HTR-8/SVneo (cell line): ENCODE measurements around the gene CHRNE.
"Not testable (repeated sequence)": the region's sequence is repeated elsewhere in the genome, so short reads cannot be mapped to it uniquely, and the experiment has no call there.

Source experiments
- DNase-seq: peaks from one replicate; pipeline ENCODE4 v3.0.0; 2011; ENCODE audit warnings: low spot score, mixed read lengths; ENCODE audit not compliant: insufficient read length
- FAIRE-seq: peaks from 2 replicates; lab custom pipeline; 2011; peaks lifted over from hg19 to GRCh38; lab: Jason Lieb, UNC

CHRNE gene

DNA sequence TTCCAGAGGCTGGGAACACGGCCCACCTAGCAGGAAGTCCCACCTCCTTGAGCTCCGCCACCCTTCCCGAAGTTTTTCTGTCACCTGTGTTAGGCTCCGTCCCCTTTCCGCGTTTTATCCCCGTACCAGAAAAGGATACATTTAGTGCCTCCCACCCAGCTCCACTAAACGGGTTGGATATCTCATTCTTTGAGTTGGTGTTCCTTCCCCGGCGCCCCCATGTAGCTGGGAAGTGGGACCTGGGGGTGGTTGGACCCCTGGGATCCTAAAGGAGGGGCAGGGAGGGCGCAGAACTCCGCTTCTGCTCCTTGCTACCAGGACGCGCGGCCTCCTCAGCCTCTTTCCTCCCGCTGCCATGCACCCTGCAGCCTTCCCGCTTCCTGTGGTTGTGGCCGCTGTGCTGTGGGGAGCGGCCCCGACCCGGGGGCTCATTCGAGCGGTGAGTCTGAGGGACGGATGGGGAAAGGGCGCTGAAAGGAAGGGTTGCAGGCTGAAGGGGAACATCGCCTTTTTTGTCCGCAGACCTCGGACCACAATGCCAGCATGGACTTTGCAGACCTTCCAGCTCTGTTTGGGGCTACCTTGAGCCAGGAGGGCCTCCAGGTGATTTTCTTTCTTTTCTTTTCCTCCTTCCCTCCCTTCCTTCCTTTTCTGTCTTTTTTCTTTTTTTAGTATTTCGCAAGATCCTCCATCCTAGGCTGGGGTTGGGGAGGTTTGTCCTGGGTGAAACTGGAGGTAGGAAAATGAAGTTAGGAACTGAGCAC is 37.8 kb upstream of the CHRNE start:
- DNase-seq (peak; percentile 90), FAIRE-seq (no peak)

DNA sequence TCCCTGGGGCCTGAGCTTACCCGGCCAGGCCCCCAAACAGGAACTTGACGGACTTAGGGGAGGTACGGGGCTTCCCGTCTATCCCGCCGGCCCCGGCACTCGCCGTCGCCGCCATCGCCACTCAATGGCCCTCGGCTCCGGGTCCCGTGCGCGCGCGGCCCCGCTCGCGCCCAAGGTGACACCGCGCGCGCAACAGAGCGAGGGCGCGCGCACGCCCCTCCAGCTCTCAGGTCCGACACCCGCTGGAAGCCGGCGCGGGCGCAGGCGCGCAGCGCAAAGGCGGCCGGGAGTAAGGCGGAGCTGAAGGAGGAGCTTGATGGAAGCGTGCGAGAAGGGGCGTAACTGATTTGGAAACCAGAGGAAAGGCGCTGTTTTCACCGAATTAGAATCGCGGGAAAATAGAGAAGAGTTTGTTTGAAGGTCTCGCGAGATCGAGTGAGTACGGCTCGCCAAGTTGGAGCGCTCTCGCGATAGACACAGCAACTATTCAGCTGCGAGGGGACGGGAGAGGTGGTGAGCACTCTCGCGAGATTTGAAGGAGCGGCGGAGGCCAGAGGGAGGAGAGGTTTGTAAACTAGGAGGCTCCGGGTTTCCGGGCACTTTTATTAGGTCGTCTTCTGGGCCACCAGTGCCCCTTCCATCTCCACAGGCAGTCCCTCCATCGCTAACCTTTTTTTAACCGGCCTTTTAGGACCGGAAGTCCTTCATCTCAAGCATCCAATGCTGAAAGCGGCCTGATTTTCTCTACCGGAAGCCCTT is 37.1 kb upstream of the CHRNE start, which contains the start of the genes RNF167 and SLC25A11:
Gene RNF167 (plus strand): TSS at position 473 of the 759 bp plus-strand sequence. CDS start 642 bp downstream, outside the sequence.
Gene SLC25A11 (minus strand): TSS at position 251 of the 759 bp plus-strand sequence. CDS start 136 bp downstream, at position 115.
- peak; percentile 98 for DNase-seq
- FAIRE-seq = peak; percentile 95

DNA sequence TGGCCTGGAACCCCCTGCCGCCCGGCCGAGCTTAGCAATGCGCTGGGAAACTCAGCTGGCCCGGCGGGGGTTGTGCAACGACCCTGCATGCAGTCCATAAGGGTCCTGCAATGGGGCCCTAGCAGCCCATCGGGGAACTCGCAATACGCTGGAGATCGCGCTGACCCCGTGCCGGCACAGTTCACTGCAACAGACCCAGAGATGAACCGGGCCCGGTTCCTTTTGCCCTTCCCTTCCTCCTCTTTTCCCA is 36.6 kb upstream of the CHRNE start:
- no peak for FAIRE-seq
- no peak for DNase-seq

DNA sequence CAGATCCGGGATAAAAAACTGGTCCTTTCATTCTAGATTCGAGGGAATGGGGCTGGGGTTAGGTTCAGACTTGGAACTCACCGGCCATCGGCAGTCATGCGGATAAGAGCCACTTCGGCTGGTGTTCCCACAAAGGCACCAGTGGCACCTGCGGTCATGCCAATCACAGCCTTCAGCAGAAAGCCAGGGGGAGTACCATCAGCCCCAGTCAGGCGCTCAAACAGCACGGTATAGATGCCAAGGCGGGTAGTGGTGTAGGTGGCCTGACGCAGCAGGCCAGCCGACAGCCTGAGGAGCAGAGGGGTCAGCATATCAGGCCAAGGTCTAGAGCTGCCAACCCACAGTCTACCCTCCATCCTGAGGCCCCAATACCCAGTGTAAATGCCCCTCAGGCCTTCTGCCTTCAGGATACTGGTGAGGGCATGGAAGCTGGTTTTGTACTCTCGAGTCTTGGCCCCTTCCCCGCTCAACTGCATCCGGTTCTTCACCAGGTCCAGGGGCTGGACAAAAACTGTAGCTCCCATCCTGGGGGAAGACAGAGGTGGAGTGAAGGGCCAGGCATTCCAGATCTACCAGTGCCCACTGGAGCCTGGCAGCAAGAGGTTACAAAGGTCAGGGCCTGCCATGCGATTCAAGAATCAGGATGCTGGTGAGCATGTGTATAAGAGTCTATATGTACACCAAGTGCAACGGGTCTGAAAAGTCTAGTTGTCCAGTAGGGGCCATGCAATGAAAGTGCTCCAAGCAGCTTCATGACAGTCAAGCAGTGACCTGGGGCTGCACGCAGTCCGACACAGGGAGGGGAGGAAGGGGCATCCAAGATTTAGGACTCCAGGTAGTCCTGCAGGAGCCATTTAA is 36.0 kb upstream of the CHRNE start:
- DNase-seq (no peak), FAIRE-seq (peak; percentile 57)

DNA sequence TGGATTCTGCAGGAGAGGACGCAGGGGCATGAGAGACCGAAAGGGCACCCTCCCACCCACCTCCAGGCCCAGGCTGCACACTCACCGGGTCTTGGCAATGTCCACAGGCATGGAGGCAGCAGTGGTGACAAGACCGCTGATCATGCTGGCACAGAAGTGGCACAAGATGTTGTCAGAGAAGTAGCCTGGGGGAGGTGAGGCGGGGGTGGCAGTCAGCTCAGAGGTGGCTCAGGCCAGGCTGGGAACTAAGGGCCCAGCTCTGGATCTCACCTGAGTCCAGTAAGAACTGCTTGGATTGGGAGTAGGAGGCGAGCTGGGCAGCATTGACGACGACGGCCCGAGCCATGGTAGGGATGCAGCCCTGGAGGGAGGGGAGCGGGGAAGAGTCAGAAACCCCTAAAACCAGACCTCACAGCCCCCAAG is 35.2 kb upstream of the CHRNE start:
- DNase-seq (no peak), FAIRE-seq (no peak)

DNA sequence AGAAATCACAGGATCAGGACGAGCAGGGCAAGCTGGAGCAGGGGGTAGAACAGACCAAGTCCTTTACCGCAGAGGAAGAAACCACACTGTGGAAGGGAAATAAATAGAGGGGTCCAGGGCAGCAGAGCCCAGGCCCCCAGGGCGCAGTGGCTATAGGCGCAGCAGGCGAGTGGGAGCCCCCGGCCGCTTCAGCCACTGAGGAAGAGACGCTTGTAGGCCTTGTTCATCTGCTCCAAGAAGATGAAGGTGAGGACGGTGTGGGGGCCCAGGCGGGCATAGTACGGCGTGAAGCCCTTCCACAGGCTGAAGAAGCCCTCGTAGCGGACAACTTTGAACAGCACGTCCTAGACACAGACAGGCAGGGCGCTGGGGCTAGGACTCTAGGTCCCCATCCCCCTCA is 34.7 kb upstream of the CHRNE start:
- FAIRE-seq = no peak
- DNase-seq = no peak

DNA sequence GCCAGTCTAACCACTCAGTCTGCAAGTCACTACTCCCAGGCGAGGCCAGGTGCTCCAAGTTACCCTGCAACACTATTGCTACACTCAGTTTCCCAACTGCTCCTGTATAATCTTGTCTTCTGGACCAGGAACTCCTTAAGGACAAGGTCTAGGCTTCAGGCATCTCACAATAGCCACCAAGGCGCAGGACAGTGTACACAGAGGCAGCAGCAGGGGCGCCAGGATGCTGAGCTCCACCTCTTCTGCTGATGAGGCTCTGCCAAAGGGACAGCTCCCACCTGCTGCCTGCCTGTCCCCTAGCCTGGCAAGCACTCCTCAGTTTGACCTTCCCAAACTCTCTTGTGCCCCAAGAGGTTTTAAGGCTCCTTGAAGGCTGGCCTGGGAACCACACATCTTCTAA is 33.5 kb upstream of the CHRNE start:
- DNase-seq (no peak), FAIRE-seq (peak; percentile 54)

DNA sequence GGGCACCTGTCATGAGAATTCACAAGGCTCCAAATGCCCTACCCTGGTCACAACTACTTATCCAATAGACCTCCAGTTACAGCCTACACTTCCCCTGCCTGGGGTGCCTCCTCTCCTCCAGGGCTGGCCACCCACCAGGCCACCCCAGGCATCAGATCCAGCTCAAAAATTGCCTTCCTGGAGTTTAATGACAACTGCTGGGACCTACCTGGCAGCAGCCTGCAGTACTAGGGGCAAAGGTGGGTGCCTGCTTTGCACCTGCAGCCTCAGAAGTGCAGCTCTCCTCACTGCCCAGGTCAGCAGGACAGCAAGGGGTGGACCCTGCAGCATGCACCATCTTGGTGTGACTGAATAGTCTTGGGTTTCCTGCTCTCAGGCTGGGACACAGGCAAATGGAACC is 32.8 kb upstream of the CHRNE start:
- FAIRE-seq = no peak
- no peak for DNase-seq

DNA sequence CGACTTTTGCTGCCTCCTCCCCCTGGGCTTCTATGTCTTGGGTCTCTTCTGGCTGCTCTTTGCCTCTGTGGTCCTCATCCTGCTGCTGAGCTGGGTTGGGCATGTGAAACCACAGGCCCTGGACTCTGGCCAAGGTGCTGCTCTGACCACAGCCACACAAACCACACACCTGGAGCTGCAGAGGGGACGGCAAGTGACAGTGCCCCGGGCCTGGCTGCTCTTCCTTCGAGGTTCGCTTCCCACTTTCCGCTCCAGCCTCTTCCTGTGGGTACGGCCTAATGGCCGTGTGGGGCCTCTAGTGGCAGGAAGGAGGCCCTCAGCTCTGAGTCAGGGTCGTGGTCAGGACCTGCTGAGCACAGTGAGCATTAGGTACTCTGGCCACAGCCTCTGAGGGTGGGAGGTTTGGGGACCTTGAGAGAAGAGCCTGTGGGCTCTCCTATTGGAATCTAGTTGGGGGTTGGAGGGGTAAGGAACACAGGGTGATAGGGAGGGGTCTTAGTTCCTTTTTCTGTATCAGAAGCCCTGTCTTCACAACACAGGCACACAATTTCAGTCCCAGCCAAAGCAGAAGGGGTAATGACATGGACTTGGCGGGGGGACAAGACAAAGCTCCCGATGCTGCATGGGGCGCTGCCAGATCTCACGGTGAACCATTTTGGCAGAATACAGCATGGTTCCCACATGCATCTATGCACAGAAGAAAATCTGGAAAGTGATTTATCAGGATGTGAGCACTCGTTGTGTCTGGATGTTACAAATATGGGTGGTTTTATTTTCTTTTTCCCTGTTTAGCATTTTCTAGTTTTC is 31.5 kb upstream of the CHRNE start:
- FAIRE-seq (peak; percentile 82), DNase-seq (peak; percentile 56)

DNA sequence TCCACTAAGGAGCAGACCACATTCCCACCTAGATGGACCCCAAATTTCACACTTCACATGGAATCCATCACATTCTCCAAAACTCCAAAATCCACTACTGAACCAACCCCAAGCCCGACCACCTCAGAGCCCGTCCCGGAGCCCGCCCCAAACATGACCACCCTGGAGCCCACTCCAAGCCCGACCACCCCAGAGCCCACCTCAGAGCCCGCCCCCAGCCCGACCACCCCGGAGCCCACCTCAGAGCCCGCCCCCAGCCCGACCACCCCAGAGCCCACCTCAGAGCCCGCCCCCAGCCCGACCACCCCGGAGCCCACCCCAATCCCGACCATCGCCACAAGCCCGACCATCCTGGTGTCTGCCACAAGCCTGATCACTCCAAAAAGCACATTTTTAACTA is 30.7 kb upstream of the CHRNE start:
- no peak for DNase-seq
- FAIRE-seq = no peak

DNA sequence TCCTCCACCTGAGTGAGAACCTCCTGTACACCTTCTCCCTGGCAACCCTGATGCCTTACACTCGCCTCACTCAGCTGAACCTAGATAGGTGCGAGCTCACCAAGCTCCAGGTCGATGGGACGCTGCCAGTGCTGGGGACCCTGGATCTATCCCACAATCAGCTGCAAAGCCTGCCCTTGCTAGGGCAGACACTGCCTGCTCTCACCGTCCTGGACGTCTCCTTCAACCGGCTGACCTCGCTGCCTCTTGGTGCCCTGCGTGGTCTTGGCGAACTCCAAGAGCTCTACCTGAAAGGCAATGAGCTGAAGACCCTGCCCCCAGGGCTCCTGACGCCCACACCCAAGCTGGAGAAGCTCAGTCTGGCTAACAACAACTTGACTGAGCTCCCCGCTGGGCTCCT is 29.9 kb upstream of the CHRNE start:
- no peak for FAIRE-seq
- no peak for DNase-seq

DNA sequence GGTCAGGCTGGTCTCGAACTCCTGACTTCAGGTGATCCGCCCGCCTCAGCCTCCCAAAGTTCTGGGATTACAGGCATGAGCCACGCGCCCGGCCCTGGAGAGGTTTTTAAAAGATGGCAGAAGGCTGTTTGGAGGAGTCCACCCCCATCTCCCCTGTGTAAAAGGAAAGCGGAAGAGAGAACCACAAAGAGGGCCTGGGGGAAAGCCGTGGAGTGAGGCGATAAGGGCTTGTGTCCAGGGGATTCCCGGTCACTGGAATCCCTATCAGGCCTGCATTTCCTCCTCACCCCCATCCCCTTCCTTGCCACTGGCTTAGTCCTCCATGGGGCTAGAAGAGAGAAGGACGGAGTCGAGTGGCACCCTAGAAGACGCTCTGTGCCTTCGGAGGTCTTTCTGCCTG is 29.1 kb upstream of the CHRNE start, which contains the start of gene GP1BA:
Gene GP1BA (plus strand): TSS at position 315 of the 400 bp plus-strand sequence. CDS start 328 bp downstream, outside the sequence.
- DNase-seq (no peak), FAIRE-seq (no peak)

DNA sequence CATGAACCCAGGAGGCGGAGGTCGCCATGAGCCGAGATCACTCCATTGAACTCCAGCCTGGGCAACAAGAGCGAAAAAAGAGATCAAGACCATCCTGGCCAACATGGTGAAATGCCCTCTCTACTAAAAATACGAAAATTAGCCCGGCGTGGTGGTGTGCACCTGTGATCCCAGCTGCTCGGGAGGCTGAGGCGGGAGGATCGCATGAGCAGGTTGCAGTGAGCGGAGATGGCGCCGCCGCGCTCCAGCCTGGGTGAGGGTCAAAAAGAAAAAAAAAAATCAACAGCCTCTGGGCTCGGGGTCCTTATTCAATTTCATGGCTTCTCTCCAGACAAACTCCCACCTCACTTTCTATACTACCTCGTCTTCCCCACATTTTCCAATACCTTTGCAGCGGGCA is 26.0 kb upstream of the CHRNE start:
- no peak for DNase-seq
- no peak for FAIRE-seq

DNA sequence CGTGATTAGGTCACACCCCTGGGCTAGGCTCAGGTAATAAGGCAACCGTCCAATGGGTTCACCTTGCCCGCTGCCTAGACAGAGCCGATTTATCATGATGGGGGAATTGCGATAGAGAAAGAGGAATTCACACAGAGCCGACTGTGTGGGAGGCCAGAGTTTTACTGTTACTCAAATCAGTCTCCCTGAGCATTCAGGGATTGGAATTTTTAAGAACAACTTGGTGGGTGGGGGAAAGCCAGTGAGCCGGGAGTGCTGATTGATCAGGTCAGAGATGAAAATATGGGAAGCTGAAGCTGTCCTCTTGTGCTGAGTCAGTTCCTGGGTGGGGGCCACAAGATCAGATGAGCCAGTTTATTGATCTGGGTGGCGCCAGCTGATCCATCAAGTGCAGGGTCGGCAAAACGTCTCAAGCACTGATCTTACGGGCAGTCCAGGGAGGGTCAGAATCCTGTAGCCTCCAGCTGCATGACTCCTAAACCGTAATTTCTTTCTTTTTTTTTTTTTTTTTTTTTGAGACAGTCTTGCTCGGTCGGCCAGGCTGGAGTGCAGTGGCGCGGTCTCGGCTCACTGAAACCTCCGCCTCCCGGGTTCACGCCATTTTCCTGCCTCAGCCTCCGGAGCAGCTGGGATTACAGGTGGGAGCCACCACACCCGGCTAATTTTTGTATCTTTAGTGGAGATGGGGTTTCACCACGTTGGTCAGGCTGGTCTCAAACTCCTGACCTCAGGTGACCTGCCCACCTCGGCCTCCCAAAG is 23.9 kb upstream of the CHRNE start:
- not testable (repeated sequence) for FAIRE-seq, DNase-seq

DNA sequence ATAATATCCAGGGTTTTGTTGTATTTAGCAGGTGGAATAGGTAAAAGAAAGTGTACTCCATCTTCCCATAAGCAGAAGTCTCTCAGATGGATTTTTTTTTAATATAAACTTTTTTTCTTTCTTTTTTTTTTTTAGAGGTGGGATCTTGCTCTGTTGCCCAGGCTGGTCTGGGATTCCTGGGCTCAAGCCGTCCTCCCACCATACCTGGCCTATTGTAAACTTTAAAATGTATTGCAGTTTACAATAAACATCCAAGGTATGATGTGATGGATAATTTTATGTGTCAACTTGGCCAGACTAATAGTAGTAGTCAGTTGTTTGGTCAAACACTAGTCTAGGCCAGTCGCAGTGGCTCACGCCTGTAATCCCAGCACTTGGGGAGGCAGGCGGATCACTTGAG is 18.4 kb upstream of the CHRNE start:
- DNase-seq (no peak), FAIRE-seq (no peak)

DNA sequence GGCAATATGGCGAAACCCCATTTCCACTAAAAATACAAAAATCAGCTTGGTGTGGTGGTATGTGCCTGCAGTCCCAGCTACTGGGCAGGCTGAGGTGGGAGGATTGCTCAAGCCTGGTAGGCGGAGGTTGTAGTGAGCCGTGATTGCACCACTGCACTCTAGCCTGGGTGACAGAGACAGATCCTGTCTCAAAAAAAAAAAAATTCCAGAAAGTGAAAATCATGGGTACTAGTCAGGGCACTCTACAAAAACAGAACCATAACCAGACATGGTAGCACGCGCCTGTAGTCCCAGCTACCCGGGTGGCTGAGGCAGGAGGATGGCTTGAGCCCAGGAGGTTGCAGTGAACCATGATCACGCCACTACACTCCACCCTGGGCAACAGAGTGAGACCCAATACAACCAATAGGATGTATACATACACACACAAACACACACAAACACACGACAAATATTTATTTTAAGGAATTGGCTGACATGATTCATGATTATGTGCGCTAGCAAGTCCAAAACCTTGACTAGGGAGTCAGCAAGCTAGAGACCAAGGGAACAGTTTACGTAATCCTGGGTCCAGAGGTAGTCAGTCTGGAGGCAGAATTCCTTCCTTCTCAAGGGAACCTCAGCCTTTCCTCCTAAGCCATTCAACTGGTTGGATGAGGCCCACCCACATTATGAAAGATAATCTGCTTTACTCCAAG is 17.6 kb upstream of the CHRNE start:
- DNase-seq (no peak), FAIRE-seq (peak; percentile 51)

DNA sequence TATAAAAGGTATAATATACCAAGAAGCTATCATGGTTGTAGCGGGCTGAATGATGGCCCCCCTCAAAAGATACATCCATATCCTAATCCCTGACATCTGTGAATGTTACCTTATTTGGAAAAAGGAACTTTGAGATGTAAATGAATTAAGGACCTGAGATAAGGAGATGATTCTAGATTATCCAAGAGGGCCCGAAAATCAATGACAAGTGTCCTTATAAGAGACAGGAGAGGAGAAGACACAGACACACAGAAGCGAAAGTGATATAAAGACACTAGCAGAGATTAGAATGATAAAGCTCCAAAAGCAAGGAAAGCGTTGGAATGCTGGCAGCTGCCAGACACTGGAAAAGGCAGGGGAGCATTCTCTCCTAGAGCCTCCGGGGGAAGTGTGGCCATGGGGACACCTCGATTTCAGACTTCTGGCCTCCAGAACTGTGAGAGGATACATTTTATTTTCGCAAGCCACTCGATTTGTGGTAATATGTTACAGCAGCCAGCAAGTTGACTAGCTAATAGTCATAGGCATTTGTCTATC is 16.7 kb upstream of the CHRNE start:
- FAIRE-seq = no peak

DNA sequence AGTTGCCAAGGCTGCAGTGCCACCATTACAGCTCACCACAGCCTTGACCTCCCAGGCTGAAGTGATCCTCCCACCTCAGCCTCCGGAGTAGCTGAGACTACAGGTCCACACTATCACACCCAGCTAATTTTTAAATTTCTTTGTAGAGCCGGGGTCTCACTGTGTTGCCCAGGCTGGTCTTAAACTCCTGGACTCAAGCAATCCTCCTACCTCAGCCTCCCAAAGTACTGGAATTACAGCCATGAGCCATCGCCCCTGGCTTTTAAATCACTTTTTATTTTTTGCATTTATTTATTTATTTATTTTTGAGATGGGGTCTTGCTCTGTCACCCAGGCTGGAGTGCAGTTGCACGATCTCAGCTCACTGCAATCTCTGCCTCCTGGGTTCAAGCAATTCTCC is 11.7 kb upstream of the CHRNE start:
- not testable (repeated sequence) for FAIRE-seq, DNase-seq

More for the DNA sequence above, 16.7 kb upstream of the CHRNE start:
- DNase-seq = no peak
